ENCODE data around the gene BBS7. TPM values are rescaled to one million over a fixed set of nuclear protein-coding genes. Genes with fewer than 3 reads are reported as not detected.

The BBS7 gene
- total RNA-seq, 1 experiment from 2014 or later, result 25.5 TPM

GRCh38 chr4:121790976-121791375 is 79.3 kb downstream of the BBS7 start:
- no peak for TF ChIP-seq CTCF (IDR thresholded peaks at IDR 0.05; ENCODE audit: unreplicated experiment)
- POLR2A ChIA-PET, result no interaction called here
- Mint-ChIP-seq H3K4me1 (ENCODE audit: insufficient read depth, unreplicated experiment) (peaks cover 26% of the 10 kb centered on the region), H3K27ac (ENCODE audit: low read depth, unreplicated experiment) (no peak overlapping the region), H3K9me3 (ENCODE audit: unreplicated experiment) (no peaks in the 10 kb centered on the region), H3K27me3 (ENCODE audit: insufficient read depth, unreplicated experiment) (no peaks in the 10 kb centered on the region), H3K4me3 (ENCODE audit: unreplicated experiment) (no peak overlapping the region), H3K36me3 (ENCODE audit: insufficient read depth, unreplicated experiment) (no peaks in the 10 kb centered on the region)
- no TSS peak for BruUV-seq (replicated peaks)
- CTCF ChIA-PET, result interaction anchor here (0.9 to 1.2 kb wide), 2 partner anchors 12 to 76 kb away, joined by 3 to 5 read pairs; no protein-coding TSS in a partner anchor
- no peak for DNase-seq (ENCODE audit: unreplicated experiment)
- intact Hi-C loops (cut with micrococcal nuclease), result no loop called here

- H3K9me3 Mint-ChIP-seq (ENCODE audit: unreplicated experiment), result no peaks in the 10 kb centered on the region
- intact Hi-C loops (cut with micrococcal nuclease), result no loop called here
- TF ChIP-seq CTCF (IDR thresholded peaks at IDR 0.05; ENCODE audit: unreplicated experiment), result no peak
- no peak overlapping the region for H3K27ac Mint-ChIP-seq (ENCODE audit: low read depth, unreplicated experiment)
- DNase-seq (ENCODE audit: unreplicated experiment), result peak; percentile 62
- peaks cover 26% of the 10 kb centered on the region for H3K4me1 Mint-ChIP-seq (ENCODE audit: insufficient read depth, unreplicated experiment)
- no peaks in the 10 kb centered on the region for H3K36me3 Mint-ChIP-seq (ENCODE audit: insufficient read depth, unreplicated experiment)
- BruUV-seq (replicated peaks), result no TSS peak
- ChIA-PET CTCF (interaction anchor here (0.7 kb wide), 1 partner anchor 10 kb away, joined by 3 read pairs; no protein-coding TSS in a partner anchor), POLR2A (interaction anchor here (0.8 to 1.6 kb wide), 3 partner anchors 11 to 93 kb away, joined by 5 to 9 read pairs (median 5); partner anchors contain the start of genes ANXA5 and EXOSC9)
- H3K27me3 Mint-ChIP-seq (ENCODE audit: insufficient read depth, unreplicated experiment), result no peaks in the 10 kb centered on the region
- no peak overlapping the region for H3K4me3 Mint-ChIP-seq (ENCODE audit: unreplicated experiment)
Observed at GRCh38 chr4:121789960-121790829, 80.1 kb downstream of the BBS7 start.

GRCh38 chr4:121789455-121789854 is 80.8 kb downstream of the BBS7 start:
- CTCF ChIA-PET, result interaction anchor here (0.6 to 0.7 kb wide), 2 partner anchors 26 to 1784 kb away, joined by 3 to 6 read pairs; no protein-coding TSS in a partner anchor
- POLR2A ChIA-PET, result interaction anchor here (0.7 to 1.6 kb wide), 4 partner anchors 12 to 138 kb away, joined by 3 to 9 read pairs (median 5); partner anchors contain the start of genes ANXA5 and EXOSC9
- no peak for TF ChIP-seq CTCF (IDR thresholded peaks at IDR 0.05; ENCODE audit: unreplicated experiment)
- Mint-ChIP-seq H3K36me3 (ENCODE audit: insufficient read depth, unreplicated experiment) (no peaks in the 10 kb centered on the region), H3K27ac (ENCODE audit: low read depth, unreplicated experiment) (no peak overlapping the region), H3K9me3 (ENCODE audit: unreplicated experiment) (no peaks in the 10 kb centered on the region), H3K4me1 (ENCODE audit: insufficient read depth, unreplicated experiment) (peaks cover 33% of the 10 kb centered on the region), H3K4me3 (ENCODE audit: unreplicated experiment) (no peak overlapping the region), H3K27me3 (ENCODE audit: insufficient read depth, unreplicated experiment) (no peaks in the 10 kb centered on the region)
- no peak for DNase-seq (ENCODE audit: unreplicated experiment)
- BruUV-seq (replicated peaks), result no TSS peak
- intact Hi-C loops (cut with micrococcal nuclease), result no loop called here

- Mint-ChIP-seq H3K27ac (ENCODE audit: low read depth, unreplicated experiment) (no peak overlapping the region), H3K4me1 (ENCODE audit: insufficient read depth, unreplicated experiment) (peaks cover 35% of the 10 kb centered on the region), H3K36me3 (ENCODE audit: insufficient read depth, unreplicated experiment) (no peaks in the 10 kb centered on the region), H3K9me3 (ENCODE audit: unreplicated experiment) (no peaks in the 10 kb centered on the region), H3K27me3 (ENCODE audit: insufficient read depth, unreplicated experiment) (no peaks in the 10 kb centered on the region), H3K4me3 (ENCODE audit: unreplicated experiment) (no peak overlapping the region)
- DNase-seq (ENCODE audit: unreplicated experiment), result no peak
- ChIA-PET CTCF (interaction anchor here (0.6 to 0.7 kb wide), 2 partner anchors 27 to 1783 kb away, joined by 3 to 6 read pairs; no protein-coding TSS in a partner anchor), POLR2A (interaction anchor here (0.7 to 1.6 kb wide), 2 partner anchors 13 to 137 kb away, joined by 3 to 9 read pairs; partner anchors contain the start of gene EXOSC9)
- intact Hi-C loops (cut with micrococcal nuclease), result no loop called here
- TF ChIP-seq CTCF (IDR thresholded peaks at IDR 0.05; ENCODE audit: unreplicated experiment), result no peak
- BruUV-seq (replicated peaks), result no TSS peak
Observed at GRCh38 chr4:121788896-121789295, 81.4 kb downstream of the BBS7 start.
